Measurements from ENCODE around the gene COX7B2. TPM values are rescaled to one million over a fixed set of nuclear protein-coding genes. Genes with fewer than 3 reads are reported as not detected.

The COX7B2 gene
- polyA plus RNA-seq, 3 donors: not detected

GRCh38 chr4:46908148-46908547 is 897 bp downstream of the COX7B2 start:
- no peak overlapping the region for H3K27ac ChIP-seq (ENCODE audit: low read depth, low read length)
- WGBS, 3 donors: 67 to 87% (median 83%) methylated on average over 4 of the region's 4 CpGs

- 70 to 75% (median 75%) methylated on average over 1 of the region's 1 CpG for WGBS, 3 donors
Observed at GRCh38 chr4:46900082-46900481, 9.0 kb downstream of the COX7B2 start.

GRCh38 chr4:46894826-46895225 is 14.2 kb downstream of the COX7B2 start:
- H3K27ac ChIP-seq (ENCODE audit: low read depth, low read length): no peak overlapping the region
- WGBS, 3 donors: 13 to 24% (median 18%) methylated on average over 5 of the region's 5 CpGs

More at GRCh38 chr4:46900082-46900481, 9.0 kb downstream of the COX7B2 start:
- no peak overlapping the region for H3K27ac ChIP-seq (ENCODE audit: low read depth, low read length)

GRCh38 chr4:46890056-46890455 is 19.0 kb downstream of the COX7B2 start:
- WGBS, 3 donors: 46 to 66% (median 56%) methylated on average over 2 of the region's 2 CpGs
- no peak overlapping the region for H3K27ac ChIP-seq (ENCODE audit: low read depth, low read length)

GRCh38 chr4:46889410-46889809 is 19.6 kb downstream of the COX7B2 start:
- H3K27ac ChIP-seq (ENCODE audit: low read depth, low read length): no peak overlapping the region
- WGBS, 3 donors: 29 to 67% (median 64%) methylated on average over 2 of the region's 2 CpGs

GRCh38 chr4:46886711-46887110 is 22.3 kb downstream of the COX7B2 start:
- WGBS, 3 donors: 8 to 16% (median 12%) methylated on average over 2 of the region's 2 CpGs

GRCh38 chr4:46878641-46879040 is 30.4 kb downstream of the COX7B2 start:
- no peak overlapping the region for H3K27ac ChIP-seq (ENCODE audit: low read depth, low read length)
- WGBS, 3 donors: 86 to 90% (median 88%) methylated on average over 3 of the region's 3 CpGs

More at GRCh38 chr4:46886711-46887110, 22.3 kb downstream of the COX7B2 start:
- no peak overlapping the region for H3K27ac ChIP-seq (ENCODE audit: low read depth, low read length)

GRCh38 chr4:46874811-46875210 is 34.2 kb downstream of the COX7B2 start:
- 50 to 63% (median 52%) methylated on average over 1 of the region's 1 CpG for WGBS, 3 donors
- H3K27ac ChIP-seq (ENCODE audit: low read depth, low read length): no peak overlapping the region

GRCh38 chr4:46870411-46870810 is 38.6 kb downstream of the COX7B2 start:
- WGBS, 3 donors: 41 to 51% (median 43%) methylated on average over 2 of the region's 2 CpGs
- H3K27ac ChIP-seq (ENCODE audit: low read depth, low read length): no peak overlapping the region

- no peak overlapping the region for H3K27ac ChIP-seq (ENCODE audit: low read depth, low read length)
Observed at GRCh38 chr4:46856333-46856732, 52.7 kb downstream of the COX7B2 start.

GRCh38 chr4:46852800-46853199 is 56.2 kb downstream of the COX7B2 start:
- no peak overlapping the region for H3K27ac ChIP-seq (ENCODE audit: low read depth, low read length)
- 63 to 70% (median 66%) methylated on average over 4 of the region's 4 CpGs for WGBS, 3 donors

- WGBS, 3 donors: 70 to 93% (median 88%) methylated on average over 1 of the region's 1 CpG
- no peak overlapping the region for H3K27ac ChIP-seq (ENCODE audit: low read depth, low read length)
Observed at GRCh38 chr4:46850026-46850425, 59.0 kb downstream of the COX7B2 start.

- H3K27ac ChIP-seq (ENCODE audit: low read depth, low read length): no peak overlapping the region
- 6 to 13% (median 8%) methylated on average over 8 of the region's 8 CpGs for WGBS, 3 donors
Observed at GRCh38 chr4:46844325-46844917, 64.6 kb downstream of the COX7B2 start.

GRCh38 chr4:46839128-46839527 is 69.9 kb downstream of the COX7B2 start:
- WGBS, 3 donors: 69 to 82% (median 71%) methylated on average over 1 of the region's 1 CpG
- H3K27ac ChIP-seq (ENCODE audit: low read depth, low read length): no peak overlapping the region

GRCh38 chr4:46837639-46838038 is 71.4 kb downstream of the COX7B2 start:
- WGBS, 3 donors: 21 to 86% (median 78%) methylated on average over 2 of the region's 2 CpGs
- H3K27ac ChIP-seq (ENCODE audit: low read depth, low read length): no peak overlapping the region

GRCh38 chr4:46836584-46836983 is 72.5 kb downstream of the COX7B2 start:
- WGBS, 3 donors: 92 to 98% (median 93%) methylated on average over 4 of the region's 4 CpGs
- no peak overlapping the region for H3K27ac ChIP-seq (ENCODE audit: low read depth, low read length)

GRCh38 chr4:46830971-46831454 is 78.0 kb downstream of the COX7B2 start:
- 93 to 96% (median 95%) methylated on average over 20 to 24 of the region's 24 CpGs for WGBS, 3 donors
- no peak overlapping the region for H3K27ac ChIP-seq (ENCODE audit: low read depth, low read length)

- H3K27ac ChIP-seq (ENCODE audit: low read depth, low read length): no peak overlapping the region
- WGBS, 3 donors: 88 to 93% (median 90%) methylated on average over 6 of the region's 6 CpGs
Observed at GRCh38 chr4:46820154-46820553, 88.9 kb downstream of the COX7B2 start.

- H3K27ac ChIP-seq (ENCODE audit: low read depth, low read length): no peak overlapping the region
- 30 to 94% (median 92%) methylated on average over 3 of the region's 3 CpGs for WGBS, 3 donors
Observed at GRCh38 chr4:46819095-46819494, 90.0 kb downstream of the COX7B2 start.

- H3K27ac ChIP-seq (ENCODE audit: low read depth, low read length): no peak overlapping the region
- WGBS, 3 donors: 57 to 83% (median 83%) methylated on average over 4 of the region's 4 CpGs
Observed at GRCh38 chr4:46818604-46819003, 90.4 kb downstream of the COX7B2 start.

All from adipose tissue (tissue), 3 donors.